ENCODE measurements around the gene MEX3A.
"Not testable (repeated sequence)": the region's sequence is repeated elsewhere in the genome, so short reads cannot be mapped to it uniquely, and the experiment has no call there.

MEX3A gene

DNA sequence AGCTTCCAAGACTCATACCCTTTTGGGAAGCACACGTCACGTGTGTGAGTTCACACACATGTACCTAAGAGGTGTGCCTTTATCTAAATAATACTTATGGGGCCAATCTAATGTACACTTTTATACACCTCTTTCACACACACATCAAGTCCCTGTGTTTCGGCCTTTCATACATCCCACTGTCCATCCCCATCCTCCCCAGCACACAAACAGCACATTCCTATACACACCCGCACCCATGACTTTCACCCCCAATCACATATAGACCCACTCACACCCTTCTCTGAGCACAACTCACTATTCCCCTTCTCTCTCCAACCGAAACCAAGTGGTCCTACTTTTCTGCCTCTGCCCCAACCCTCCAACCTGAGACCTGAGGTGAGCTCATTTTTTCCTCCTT, 3.5 kb downstream of the MEX3A start:
- DNase-seq (ENCODE audit: low spot score) = no peak

DNA sequence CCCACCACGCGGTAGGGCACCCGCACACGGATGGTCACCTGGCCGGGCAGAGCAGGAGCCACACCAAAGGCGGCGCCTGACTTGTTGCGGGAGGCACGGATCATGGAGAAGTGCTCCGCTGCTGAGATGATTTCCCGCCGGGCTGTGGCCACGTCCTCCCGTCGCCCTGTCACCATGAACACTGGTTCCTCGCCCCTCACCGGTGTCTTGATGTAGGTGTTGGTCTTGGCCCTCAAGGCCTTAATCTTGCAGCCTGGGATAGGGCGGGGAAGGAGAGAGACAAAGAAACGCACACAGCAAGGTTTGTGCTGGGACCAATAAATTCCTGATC, 4.9 kb downstream of the MEX3A start:
- no peak for DNase-seq (ENCODE audit: low spot score)

DNA sequence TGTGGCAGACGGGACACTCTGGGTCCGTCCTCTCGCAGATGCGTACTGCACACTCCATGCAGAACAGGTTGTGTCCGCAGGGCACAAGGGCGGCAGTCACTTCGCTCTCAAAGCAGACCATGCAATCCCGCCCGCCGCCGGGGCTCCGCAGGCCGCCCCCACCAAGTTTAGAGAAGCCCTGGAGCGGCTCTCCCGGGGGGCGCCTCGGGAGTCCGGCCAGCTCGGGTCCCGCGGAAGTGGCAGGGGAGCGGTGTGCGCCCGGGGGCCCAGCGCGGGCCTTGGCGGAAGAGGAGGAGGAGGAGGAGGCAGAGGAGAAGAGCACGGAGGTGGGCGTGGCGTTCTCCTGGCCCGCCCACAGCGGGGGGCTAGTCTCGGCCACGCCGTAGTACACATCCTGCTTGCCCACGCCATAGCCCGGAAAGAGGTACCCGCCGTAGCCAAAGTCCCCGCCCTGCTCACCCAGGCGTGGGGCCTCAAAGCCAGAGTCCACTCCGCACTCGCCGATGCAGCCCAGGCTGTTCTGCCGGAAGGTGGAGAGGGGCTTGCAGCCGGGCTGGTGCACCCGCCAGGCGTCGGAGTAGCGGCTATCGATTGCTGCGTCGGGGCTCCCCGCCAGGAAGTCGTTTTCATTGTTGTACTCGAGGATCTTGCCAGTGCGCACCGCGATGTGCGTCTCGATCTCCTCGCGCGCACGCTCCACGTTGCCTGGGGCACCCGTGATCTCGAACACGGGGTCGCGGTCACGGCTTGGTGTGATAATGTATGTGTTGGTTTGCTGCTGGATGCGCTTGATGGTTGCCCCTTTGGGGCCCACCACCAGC, 5.4 kb downstream of the MEX3A start:
- peak; percentile 79 for DNase-seq (ENCODE audit: low spot score)

DNA sequence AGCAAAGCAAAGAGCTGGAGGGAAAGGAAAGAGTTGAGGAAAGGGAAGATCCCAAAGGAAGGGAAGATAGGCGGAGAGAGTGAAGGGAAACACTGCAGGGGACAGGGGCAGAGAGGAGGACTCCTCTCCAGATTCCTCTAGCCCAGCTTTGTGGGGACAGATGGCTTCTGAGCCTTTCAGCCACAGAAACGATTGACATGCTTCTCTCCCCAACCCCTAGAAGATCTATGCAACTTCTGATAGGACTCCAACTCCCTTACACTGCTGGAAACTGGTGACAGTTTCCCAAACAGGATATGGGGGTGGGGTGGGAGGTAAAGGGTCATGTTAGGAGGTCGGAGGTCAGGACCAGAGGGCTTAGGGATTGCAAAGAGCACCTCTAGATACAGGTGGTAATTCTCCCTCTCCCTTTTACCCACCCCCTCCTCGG, 6.5 kb downstream of the MEX3A start:
- DNase-seq (ENCODE audit: low spot score) = no peak

DNA sequence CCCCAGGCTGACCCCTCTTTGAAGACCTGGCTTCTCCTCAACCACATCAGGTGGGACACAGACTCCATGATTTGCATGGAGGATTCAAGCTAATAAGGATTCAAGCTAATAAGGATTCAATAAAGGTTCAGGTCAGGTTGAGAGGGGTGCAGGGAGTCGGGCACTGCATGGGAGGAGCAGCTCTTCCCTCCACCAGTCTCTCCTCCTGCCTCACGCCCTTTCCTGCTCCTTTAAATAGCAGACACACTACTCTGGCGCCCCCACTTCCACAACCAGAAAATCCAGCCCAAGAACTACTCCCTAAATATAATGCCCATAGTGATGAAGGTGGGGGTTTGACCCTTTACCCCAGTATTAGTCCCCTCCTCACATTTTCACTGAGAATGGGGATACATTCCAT, 7.1 kb downstream of the MEX3A start:
- no peak for DNase-seq (ENCODE audit: low spot score)

DNA sequence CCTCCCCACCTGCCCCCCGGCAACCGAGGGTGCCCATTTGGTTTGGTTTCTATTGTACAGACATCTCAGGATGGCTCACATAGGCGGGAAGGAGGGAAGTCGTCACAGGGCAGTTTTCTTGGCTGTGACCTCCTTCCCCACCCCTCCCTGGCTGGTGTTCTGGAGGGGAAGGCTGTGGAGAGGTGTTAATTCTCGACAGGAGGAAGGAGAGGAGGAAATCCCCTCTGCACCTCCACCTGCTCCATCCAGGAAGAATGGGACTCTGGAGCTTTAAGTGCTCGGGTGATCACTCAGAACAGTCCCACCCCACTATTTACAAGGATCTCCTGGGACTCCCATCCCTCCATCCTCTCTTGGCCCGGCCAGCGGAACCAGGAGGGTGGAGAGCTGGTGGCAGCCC, 7.6 kb downstream of the MEX3A start:
- DNase-seq (ENCODE audit: low spot score) = no peak

DNA sequence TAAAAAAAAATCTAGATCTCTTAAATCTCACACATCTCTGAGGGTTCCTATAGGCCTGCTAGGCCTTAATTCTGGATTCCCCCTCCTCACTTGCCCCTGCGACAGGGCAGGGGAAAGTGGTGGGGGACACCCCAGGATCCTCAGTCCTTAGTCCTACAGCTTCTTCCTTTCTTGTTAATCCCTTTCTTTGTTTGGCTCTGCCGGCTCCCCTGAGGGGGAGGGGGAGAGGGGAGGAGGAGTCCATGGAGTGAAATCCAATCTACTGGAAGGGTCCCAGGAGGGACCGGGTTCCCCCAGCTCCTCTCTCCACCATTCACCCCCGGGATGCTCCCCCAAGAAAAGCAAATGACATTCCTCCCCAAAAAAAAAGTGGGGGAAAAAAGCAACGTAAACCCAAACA, 8.5 kb downstream of the MEX3A start:
- no peak for DNase-seq (ENCODE audit: low spot score)

DNA sequence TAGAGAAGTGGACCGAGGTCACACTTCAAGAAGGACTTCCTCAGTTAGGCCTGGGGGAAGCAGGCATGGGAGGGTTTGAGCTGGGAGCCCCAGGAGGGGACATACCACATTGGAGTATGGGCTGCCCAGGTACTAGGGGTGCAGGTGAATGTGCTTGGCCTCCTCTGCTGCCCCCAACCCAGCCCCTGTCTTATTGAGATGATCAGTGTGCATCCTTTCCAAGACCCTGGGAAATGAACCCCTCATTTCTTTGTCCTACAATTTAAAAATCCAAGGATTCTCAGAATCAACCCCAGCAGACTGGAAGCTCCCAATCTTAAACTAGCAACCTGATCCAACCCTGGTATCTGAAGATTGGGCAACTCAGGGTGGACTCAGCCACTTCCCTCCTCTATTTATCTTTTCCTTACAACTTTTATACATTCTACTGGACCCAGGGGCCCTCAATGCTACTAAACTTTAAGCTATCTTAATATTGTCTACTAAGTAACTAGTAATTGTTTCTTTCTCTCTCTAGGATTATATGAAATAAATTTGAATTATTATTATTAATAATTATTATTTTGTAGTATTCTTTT, 9.1 kb downstream of the MEX3A start:
- no peak for DNase-seq (ENCODE audit: low spot score)

DNA sequence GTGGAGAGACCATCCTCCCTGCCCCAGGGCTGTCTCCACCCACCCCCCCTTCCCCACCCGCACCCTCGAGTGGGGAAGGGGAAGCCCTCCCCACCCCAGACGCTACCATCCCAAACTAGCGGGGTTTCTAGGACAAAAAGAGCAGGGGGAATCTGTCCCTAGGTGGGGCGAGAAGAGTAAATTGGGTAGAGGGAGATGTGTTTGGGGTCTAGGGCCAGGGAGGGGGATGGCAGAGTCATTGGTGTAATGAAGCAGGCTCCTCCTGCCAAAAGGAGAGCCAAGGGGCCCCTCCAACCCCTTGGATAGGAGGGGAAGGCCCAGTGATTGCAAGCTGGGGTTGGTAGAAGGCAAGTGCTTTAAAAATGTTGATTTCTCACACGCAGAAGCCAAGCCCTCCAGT, 10.0 kb downstream of the MEX3A start:
- no peak for DNase-seq (ENCODE audit: low spot score)

DNA sequence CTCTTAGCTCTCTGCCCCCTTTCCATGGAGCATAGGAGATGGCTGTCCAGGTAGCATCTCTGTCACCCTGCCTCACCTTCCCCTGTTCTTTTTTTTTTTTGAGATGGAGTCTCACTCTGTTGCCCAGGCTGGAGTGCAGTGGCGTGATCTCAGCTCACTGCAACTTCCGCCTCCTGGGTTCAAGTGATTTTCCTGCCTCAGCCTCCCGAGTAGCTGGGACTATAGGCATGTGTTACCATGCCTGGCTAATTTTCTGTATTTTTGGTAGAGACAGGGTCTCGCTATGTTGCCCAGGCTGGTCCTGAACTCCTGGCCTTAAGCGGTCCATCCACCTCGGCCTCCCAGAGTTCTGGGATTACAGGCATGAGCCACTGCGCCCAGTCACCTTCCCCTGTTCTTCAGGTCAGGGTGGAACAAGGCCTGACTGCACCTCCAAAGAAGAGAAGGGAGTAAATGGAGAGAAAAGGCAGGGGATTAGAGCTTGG, 10.9 kb downstream of the MEX3A start:
- DNase-seq (ENCODE audit: low spot score) = not testable (repeated sequence)

DNA sequence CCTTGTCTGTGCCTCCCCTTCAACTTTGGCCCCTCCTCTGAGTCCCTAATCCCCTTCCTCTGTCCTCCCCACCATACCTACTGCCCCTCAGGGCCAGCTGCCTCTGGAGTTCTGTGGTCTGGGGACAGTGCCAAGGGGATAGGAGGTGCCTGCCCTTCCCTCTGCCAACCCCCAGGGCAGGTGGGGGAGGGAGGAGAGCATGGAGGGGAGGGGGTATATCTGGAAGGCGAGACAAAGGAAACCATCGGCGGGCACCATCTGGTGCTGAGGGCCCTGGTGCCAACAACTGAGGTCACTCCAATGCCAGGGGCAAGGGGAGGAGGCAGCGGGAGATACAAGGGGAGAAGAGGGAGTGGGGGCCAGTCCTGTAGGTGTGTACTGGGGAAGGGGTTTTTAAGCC, 11.7 kb downstream of the MEX3A start:
- DNase-seq (ENCODE audit: low spot score) = no peak

DNA sequence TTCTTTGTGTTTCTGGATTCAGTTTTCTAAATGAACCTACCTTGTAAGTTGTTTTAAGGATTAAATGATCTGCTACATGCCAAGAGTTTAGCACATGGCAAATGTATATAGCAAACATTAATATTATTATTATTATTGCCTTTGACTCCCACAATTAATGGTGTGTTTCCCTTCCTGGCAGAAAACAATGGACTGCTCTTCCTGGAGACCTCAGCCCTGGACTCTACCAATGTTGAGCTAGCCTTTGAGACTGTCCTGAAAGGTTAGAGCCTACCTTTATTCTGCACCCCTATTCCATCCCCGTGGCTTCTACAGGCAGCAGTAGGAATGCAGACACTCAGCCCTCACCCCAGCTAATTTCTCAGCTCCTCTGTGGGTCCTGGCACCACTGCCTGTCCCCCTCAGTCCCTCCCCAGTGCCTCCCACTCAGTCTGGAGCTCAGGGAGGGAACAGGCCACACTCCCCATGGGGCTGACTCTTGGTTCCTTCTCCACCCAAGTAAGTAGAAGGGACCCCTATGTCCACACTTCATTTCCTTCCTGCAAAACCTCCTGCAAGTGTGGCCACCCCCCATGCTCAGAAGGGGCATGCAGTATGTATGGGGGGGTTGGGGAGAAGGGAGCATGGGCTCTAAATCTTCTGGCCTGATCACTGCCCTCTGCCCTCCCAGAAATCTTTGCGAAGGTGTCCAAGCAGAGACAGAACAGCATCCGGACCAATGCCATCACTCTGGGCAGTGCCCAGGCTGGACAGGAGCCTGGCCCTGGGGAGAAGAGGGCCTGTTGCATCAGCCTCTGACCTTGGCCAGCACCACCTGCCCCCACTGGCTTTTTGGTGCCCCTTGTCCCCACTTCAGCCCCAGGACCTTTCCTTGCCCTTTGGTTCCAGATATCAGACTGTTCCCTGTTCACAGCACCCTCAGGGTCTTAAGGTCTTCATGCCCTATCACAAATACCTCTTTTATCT, 12.5 kb downstream of the MEX3A start:
- DNase-seq (ENCODE audit: low spot score) = no peak

DNA sequence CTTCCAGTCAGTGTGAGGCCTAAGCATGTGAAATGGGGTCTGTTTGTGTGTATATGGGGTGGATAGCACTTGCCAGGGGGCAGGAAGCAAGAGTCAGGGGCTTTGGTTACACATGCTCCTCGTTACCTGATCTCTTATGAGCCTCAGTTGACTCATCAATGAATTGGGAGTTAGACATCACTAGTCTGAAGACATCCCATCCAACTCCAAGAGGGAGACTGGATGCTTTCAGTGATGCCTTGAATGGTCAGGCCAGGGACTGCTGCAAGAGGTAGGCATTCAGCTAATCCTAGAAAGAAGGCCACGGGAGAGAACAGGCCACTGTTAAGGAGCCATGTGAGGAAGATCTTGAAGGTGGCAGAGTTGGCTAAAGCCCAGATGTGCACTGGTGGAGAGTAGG, 15.0 kb downstream of the MEX3A start:
- DNase-seq (ENCODE audit: low spot score) = no peak

DNA sequence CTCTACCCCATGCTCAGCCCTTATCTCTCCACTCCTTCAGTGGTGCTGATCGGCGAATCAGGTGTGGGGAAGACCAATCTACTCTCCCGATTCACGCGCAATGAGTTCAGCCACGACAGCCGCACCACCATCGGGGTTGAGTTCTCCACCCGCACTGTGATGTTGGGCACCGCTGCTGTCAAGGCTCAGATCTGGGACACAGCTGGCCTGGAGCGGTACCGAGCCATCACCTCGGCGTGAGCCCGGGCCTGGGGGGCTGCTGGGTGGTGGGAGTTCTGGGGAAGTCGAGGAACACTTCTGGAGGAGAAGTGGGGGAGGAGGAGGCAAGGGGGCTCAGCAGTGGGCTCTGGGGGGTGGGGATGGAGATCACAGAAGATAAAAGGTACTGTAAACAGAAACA, 16.4 kb downstream of the MEX3A start:
- DNase-seq (ENCODE audit: low spot score) = no peak

DNA sequence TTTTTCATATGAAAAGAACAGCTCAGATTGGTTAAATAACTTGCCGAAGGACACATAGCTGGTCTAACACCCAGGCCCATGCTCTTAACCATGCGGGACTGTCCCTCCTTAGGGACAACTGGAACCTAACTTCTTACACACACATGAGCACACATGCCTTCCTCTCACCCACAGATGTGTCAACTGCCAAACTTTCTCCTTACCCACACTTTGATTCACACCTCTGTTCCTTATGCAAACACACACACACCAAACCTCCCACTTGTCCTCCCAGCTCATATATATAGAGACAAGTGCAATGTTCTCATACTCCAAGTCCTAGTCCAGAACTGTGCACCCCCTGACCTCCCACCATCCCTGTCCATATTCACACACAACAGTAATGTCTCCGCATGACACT, 17.1 kb downstream of the MEX3A start:
- no peak for DNase-seq (ENCODE audit: low spot score)

DNA sequence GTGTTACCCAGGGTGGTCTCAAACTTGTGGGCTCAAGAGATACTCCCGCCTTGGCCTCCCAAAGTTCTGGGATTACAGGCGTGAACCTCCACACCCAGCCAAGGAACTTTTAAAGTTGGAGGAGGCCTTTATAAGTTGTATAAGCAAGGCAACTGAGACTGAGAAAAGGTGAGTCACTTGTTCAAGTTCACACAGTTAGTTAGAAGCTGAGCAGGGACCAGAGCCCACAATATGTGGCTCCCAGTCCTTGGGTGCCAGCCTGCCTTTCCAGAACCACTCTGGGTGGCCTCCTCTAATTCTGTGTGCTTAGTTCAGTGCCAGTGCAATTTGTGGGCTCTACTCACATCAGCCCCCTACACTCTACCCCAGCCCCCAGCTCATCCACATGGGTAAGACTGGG, 17.6 kb downstream of the MEX3A start:
- DNase-seq (ENCODE audit: low spot score) = no peak

DNA sequence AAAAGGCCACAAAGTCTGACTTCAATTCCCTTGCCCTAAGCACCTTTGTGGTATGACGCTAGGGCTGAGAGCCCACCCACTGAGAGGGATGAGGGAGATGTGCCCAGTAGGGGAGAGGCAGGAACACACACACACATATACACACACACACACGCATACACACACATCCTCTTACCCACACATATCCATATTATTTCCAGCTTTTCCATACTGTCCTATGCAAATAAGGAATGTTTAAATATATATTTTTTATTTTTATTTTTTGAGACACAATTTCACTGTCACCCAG, 18.3 kb downstream of the MEX3A start:
- DNase-seq (ENCODE audit: low spot score) = no peak

DNA sequence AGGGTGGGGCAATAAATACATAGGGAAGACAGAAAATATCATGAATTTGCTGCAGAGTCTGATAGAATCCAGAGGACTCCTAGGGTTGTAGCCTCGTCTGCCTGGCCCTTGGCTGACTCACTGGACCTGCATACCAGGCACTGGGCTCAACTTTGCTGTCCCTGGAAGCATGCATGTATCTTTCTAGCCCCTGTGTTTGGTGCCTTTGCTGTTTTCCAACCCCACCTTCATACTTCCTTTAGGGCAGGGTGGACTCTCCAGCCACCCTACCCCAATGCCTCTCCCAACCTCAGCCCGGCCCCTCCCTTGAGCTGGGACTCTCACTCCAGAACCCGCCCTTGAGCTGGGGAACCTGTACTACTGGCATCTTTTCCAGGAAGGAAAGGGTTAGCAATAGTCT, 20.1 kb downstream of the MEX3A start:
- no peak for DNase-seq (ENCODE audit: low spot score)

DNA sequence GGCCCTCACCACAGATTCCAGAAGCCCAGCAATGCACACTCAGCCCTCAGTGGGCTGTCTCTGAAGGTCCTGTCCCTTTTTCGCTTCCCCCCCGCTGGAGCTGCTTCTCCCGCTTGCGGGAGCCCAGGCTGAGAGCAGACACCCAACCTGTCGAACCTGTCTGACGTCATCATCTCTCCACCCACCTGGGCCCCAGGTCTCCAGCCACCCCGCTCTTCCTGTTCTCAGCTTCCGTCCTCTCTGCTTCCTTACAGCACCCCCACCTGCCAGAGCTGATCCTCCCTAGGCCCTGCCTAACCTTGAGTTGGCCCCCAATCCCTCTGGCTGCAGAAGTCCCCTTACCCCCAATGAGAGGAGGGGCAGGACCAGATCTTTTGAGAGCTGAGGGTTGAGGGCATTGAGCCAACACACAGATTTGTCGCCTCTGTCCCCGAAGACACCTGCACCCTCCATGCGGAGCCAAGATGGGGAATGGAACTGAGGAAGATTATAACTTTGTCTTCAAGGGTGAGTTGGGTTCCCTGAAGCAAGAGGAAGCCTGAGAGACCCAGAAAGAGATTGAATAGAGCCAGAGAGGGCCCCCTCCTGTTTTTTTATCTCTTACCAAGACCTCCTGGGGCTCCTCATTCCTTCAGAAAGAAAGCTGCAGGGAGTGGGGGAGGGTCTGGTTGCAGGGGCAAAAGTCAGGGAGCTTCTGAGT, 21.2 kb downstream of the MEX3A start, which contains the start of gene RAB25:
Gene RAB25, plus strand, starts transcription at position 224 of the 700 bp plus-strand sequence. Its CDS starts 241 bp downstream, at position 465.
- no peak for DNase-seq (ENCODE audit: low spot score)

DNA sequence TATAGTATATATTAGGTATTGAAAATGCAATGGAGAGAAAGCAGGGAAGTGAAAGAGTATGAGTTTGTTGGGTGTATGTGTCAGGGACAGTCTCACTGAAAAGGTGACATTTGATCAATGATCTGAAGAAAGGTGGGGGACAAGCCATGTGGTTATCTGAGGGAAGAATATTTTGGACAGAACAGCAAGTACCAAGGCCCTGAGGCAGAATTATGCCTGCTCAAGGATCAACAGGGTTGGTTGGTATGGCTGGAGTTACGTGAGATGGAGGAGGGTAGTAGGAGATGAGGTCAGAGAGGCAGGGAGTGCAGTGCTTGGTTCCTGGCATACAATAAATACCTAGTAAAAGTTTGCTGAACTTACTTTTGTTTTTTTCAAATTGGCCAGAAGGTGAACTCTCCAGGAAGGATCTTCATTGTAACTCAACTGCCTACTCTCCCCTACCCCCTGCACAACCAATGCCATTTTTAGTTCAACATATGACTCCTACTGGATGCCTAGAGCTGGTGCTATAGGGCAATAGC, 25.9 kb downstream of the MEX3A start:
- no peak for DNase-seq (ENCODE audit: low spot score)

DNA sequence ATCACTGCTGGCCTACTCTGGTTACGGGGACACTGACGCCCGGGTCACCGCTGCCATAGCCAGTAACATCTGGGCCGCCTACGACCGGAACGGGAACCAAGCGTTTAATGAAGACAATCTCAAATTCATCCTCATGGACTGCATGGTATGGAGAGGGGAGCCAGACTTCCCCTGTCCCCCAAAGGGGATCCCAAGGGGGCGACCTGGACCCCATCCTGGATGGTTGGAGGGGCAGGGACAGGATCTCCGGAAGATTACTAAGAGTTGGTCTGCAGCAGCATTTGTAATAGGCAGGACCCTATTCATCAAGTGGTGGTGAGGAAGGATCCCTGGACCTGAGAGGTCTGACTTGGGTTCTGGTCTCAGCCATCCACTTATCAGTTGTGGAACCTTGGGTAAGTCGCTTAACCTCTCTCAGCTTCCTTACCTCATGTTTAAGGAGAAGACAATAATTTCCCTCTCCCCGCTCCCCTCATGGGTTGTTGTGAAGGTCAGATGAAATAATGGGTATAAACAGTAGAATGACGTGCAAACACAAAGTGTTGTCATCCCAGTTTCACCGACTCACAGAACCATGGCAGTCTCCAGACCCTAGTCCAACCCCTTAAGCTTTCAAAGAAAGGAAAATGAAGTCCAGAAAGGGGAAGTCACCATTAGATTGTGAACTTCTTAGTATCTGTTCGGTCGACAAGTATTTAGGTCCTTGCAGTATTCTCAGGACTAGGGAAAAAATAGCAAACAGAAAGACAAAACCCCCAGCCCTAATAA, 26.8 kb downstream of the MEX3A start:
- peak; percentile 51 for DNase-seq (ENCODE audit: low spot score)

All from NAMALWA (cell line).